H1 (cell line): ENCODE measurements around the gene MSI2. TPM values are rescaled to one million over a fixed set of nuclear protein-coding genes. Genes with fewer than 3 reads are reported as not detected.

Source experiments
- CBX5 ChIP-seq: fragments of 300-800, 300-1000 bp; sonication (generic); IDR thresholded peaks from 2 replicates; pipeline ENCODE4 v1.7.1; 2016; ENCODE audit warnings: antibody characterized with exemption, low read length, low read depth
- CBX8 ChIP-seq: fragments of 300-800, 300-1000 bp; sonication (generic); IDR thresholded peaks from 2 replicates; pipeline ENCODE4 v1.7.1; 2016; ENCODE audit warnings: low read depth, low read length, borderline replicate concordance
- HDAC2 ChIP-seq, 2 experiments: fragments of 300-600 bp in 1 of 2; sonication (generic) in 1 of 2; IDR thresholded peaks; 2 replicates each; pipeline ENCODE4 v1.6.1; 2011 to 2012; ENCODE audit warnings: low read depth in 2 of 2, low read length in 2 of 2, mild to moderate bottlenecking in 2 of 2, moderate library complexity in 2 of 2, borderline replicate concordance in 1 of 2, inconsistent platforms in 1 of 2
- KDM4A ChIP-seq: IDR thresholded peaks from one replicate; pipeline ENCODE4 v1.7.1; 2012; ENCODE audit warnings: low read depth, mild to moderate bottlenecking, moderate library complexity, low read length, inconsistent platforms; ENCODE audit not compliant: severe bottlenecking
- NANOG ChIP-seq: IDR thresholded peaks from 2 replicates; pipeline ENCODE4 v1.6.1; 2011; ENCODE audit warnings: low read length, low read depth, mild to moderate bottlenecking, inconsistent platforms; ENCODE audit not compliant: insufficient read depth, poor library complexity, severe bottlenecking
- SAP30 ChIP-seq: fragments of 300-600 bp; sonication (generic); IDR thresholded peaks from 2 replicates; pipeline ENCODE4 v1.7.1; 2012; ENCODE audit warnings: low read length, moderate library complexity, mild to moderate bottlenecking, inconsistent platforms; ENCODE audit not compliant: insufficient read depth, insufficient replicate concordance
- TEAD4 ChIP-seq: IDR thresholded peaks from 2 replicates; pipeline ENCODE4 v1.6.1; 2012; ENCODE audit warnings: low read depth, low read length, inconsistent platforms, mixed read lengths
- polyA plus RNA-seq, 7 experiments: library from polyadenylated mRNA; depleted of rRNA in 3 of 7; stranded (reverse) in 5 of 7; unstranded in 2 of 7; fragments of >200 nt in 5 of 7; fragments of 200-250 nt in 2 of 7; gene quantifications; 1 replicate in 5 of 7; 2 replicates in 1 of 7; 4 replicates in 1 of 7; pipeline versions ENCODE4 v1.2.1 to v1.2.3, GENCODE V29; 2011 to 2013; ENCODE audit warnings: missing spikeins in 2 of 7, mixed read lengths in 2 of 7
- total RNA-seq: library from RNA; stranded (reverse); fragmentation: NEBNext Ultra II Directional; extraction: Animal tissue kit (Norgen Biotek cat#: 25700); gene quantifications from 2 replicates; pipeline ENCODE4 v1.2.1, GENCODE V29; 2021

The MSI2 gene
- total and polyA plus RNA-seq, 2 of the 8 experiments (the other 6 are each of a cell fraction or from before 2014, with no cell fraction given) = 36.7 to 80.6 TPM

GRCh38 chr17:57617218-57617617 lies 360.9 kb downstream of the MSI2 start (continued):
- TF ChIP-seq CBX5 (no peak), CBX8 (no peak), SAP30 (no peak), NANOG (no peak), HDAC2 (IDR thresholded peaks at IDR 0.05; ENCODE audit: borderline replicate concordance in 1 of 2, low read depth in 2 of 2, low read length in 2 of 2) (no peak), KDM4A (no peak), TEAD4 (no peak)
